HepG2 (cell line): ENCODE data around the gene GRM7.

ENCODE experiments used
- ARNTL ChIP-seq: sonication (generic); formaldehyde crosslinking; IDR thresholded peaks from 2 replicates; pipeline ENCODE4 v1.4.0; 2020; ENCODE audit warnings: mild to moderate bottlenecking, missing genetic modification reagents
- ATF2 ChIP-seq: sonication (generic); formaldehyde crosslinking; IDR thresholded peaks from 2 replicates; pipeline ENCODE4 v1.4.0; 2020; ENCODE audit warnings: missing genetic modification reagents
- CERS6 ChIP-seq: sonication (generic); formaldehyde crosslinking; IDR thresholded peaks from 2 replicates; pipeline ENCODE4 v1.5.0; 2020; ENCODE audit warnings: missing genetic modification reagents
- CTCF ChIP-seq: sonication (generic); formaldehyde crosslinking; IDR thresholded peaks from 2 replicates; pipeline ENCODE4 v1.5.0; 2020; ENCODE audit warnings: mild to moderate bottlenecking, missing genetic modification reagents, moderate library complexity
- EZH2 ChIP-seq: conservative IDR thresholded peaks from 2 replicates; pipeline ENCODE4 v1.6.1; 2012; ENCODE audit warnings: mild to moderate bottlenecking, low read depth, low read length, moderate library complexity
- KDM1A ChIP-seq: IDR thresholded peaks from 2 replicates; pipeline ENCODE4 v1.6.1; 2016; ENCODE audit warnings: missing compliant biosample characterization
- MAFG ChIP-seq: sonication (generic); formaldehyde crosslinking; IDR thresholded peaks from 2 replicates; pipeline ENCODE4 v1.5.1; 2020; ENCODE audit warnings: mild to moderate bottlenecking, missing genetic modification reagents
- RAD21 ChIP-seq: fragments of 450-650 bp; formaldehyde crosslinking; IDR thresholded peaks from 2 replicates; pipeline ENCODE4 v1.5.0; 2020; ENCODE audit warnings: mild to moderate bottlenecking
- REST ChIP-seq, 2 experiments: IDR thresholded peaks; 2 replicates each; pipeline ENCODE4 v1.6.1; 2011 to 2012; ENCODE audit warnings: low read length in 2 of 2, borderline replicate concordance in 1 of 2, low read depth in 1 of 2, mild to moderate bottlenecking in 1 of 2, moderate library complexity in 1 of 2
- SMC3 ChIP-seq: IDR thresholded peaks from 2 replicates; pipeline ENCODE4 v1.6.1; 2011; ENCODE audit warnings: low read length, improper control_type of control experiment
- ZNF232 ChIP-seq: sonication (generic); formaldehyde crosslinking; IDR thresholded peaks from 2 replicates; pipeline ENCODE4 v1.4.0; 2020; ENCODE audit warnings: missing genetic modification reagents, borderline replicate concordance
- ZNF761 ChIP-seq: sonication (generic); formaldehyde crosslinking; conservative IDR thresholded peaks from 2 replicates; pipeline ENCODE4 v1.4.0; 2020; ENCODE audit warnings: mild to moderate bottlenecking, missing genetic modification reagents
- ZZZ3 ChIP-seq: sonication (generic); formaldehyde crosslinking; IDR thresholded peaks from 2 replicates; pipeline ENCODE4 v1.4.0; 2020; ENCODE audit warnings: missing genetic modification reagents, mild to moderate bottlenecking, borderline replicate concordance

- no peak for TF ChIP-seq ATF2 (CRISPR knock-in tag)
- no peak for TF ChIP-seq ZNF232 (CRISPR knock-in tag)
- no peak for TF ChIP-seq EZH2
- TF ChIP-seq ARNTL (CRISPR knock-in tag) = no peak
- no peak for TF ChIP-seq MAFG (CRISPR knock-in tag)
- no peak for TF ChIP-seq CTCF (CRISPR knock-in tag)
- TF ChIP-seq CERS6 (CRISPR knock-in tag) = no peak
- TF ChIP-seq KDM1A = no peak
- TF ChIP-seq REST (IDR thresholded peaks at IDR 0.05; ENCODE audit: borderline replicate concordance in 1 of 2, low read depth in 1 of 2, low read length in 2 of 2) = no peak
- TF ChIP-seq ZNF761 (CRISPR knock-in tag) = no peak
- no peak for TF ChIP-seq ZZZ3 (CRISPR knock-in tag)
- TF ChIP-seq SMC3 = no peak
- TF ChIP-seq RAD21 (CRISPR knock-in tag) = no peak
Measured at GRCh38 chr3:7536510-7536909, 675.6 kb downstream of the GRM7 start.
